Gastroesophageal sphincter (tissue), 3 donors: Measurements from ENCODE around the gene CBARP.

Experiments used
- POLR2AphosphoS5 ChIP-seq: sonication (generic); formaldehyde crosslinking; IDR thresholded peaks from one replicate; pipeline ENCODE4 v1.6.1; 2017; ENCODE audit warnings: antibody characterized with exemption
- TF ChIP-seq, protein P1 (sequence below), 4 experiments: fragments of 200-600 bp in 2 of 4; fragments of 450-650 bp in 2 of 4; sonication (generic) in 1 of 4; IDR thresholded peaks; one replicate each; pipeline ENCODE4 v1.5.1; 2017 to 2019; ENCODE audit warnings: antibody characterized with exemption in 4 of 4, mild to moderate bottlenecking in 2 of 4, moderate library complexity in 2 of 4

- TF ChIP-seq, protein P1, sequence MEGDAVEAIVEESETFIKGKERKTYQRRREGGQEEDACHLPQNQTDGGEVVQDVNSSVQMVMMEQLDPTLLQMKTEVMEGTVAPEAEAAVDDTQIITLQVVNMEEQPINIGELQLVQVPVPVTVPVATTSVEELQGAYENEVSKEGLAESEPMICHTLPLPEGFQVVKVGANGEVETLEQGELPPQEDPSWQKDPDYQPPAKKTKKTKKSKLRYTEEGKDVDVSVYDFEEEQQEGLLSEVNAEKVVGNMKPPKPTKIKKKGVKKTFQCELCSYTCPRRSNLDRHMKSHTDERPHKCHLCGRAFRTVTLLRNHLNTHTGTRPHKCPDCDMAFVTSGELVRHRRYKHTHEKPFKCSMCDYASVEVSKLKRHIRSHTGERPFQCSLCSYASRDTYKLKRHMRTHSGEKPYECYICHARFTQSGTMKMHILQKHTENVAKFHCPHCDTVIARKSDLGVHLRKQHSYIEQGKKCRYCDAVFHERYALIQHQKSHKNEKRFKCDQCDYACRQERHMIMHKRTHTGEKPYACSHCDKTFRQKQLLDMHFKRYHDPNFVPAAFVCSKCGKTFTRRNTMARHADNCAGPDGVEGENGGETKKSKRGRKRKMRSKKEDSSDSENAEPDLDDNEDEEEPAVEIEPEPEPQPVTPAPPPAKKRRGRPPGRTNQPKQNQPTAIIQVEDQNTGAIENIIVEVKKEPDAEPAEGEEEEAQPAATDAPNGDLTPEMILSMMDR (IDR thresholded peaks at IDR 0.05): no peak
- no peak for TF ChIP-seq POLR2AphosphoS5
Observed at GRCh38 chr19:1232652-1233072, 5.1 kb downstream of the CBARP start.
